Muscle layer of duodenum (tissue), 2 donors: ENCODE results near the gene LMTK3.

Source experiments
- H3K27ac ChIP-seq: one replicate; pipeline ENCODE4 v1.7.0; 2013; ENCODE audit warnings: mild to moderate bottlenecking, low read length
- H3K27me3 ChIP-seq: one replicate; pipeline ENCODE4 v1.7.0; 2013; ENCODE audit warnings: low read depth, mild to moderate bottlenecking, control low read depth, low read length
- H3K36me3 ChIP-seq, 2 donors: one replicate each; pipeline ENCODE4 v1.7.0; 2013; ENCODE audit warnings: low read length in 2 of 2, control low read depth in 1 of 2, mild to moderate bottlenecking in 1 of 2; ENCODE audit not compliant: insufficient read depth in 2 of 2, control insufficient read depth in 1 of 2
- H3K4me1 ChIP-seq, 2 donors: one replicate each; pipeline ENCODE4 v1.7.0; 2013; ENCODE audit warnings: low read length in 2 of 2, mild to moderate bottlenecking in 2 of 2, control low read depth in 1 of 2, moderate library complexity in 1 of 2; ENCODE audit not compliant: insufficient read depth in 2 of 2, control insufficient read depth in 1 of 2
- H3K4me3 ChIP-seq, 2 donors: one replicate each; pipeline ENCODE4 v1.7.0; 2013; ENCODE audit warnings: low read length in 2 of 2, low read depth in 1 of 2, mild to moderate bottlenecking in 1 of 2
- H3K9me3 ChIP-seq, 2 donors: one replicate each; pipeline ENCODE4 v1.7.0; 2013; ENCODE audit warnings: low read length in 2 of 2, control low read depth in 1 of 2, mild to moderate bottlenecking in 1 of 2; ENCODE audit not compliant: control insufficient read depth in 1 of 2
- donor health status: healthy.

LMTK3 gene

GRCh38 chr19:48473161-48473966, 38.3 kb downstream of the LMTK3 start:
- Histone ChIP-seq H3K4me3 (no peak overlapping the region), H3K9me3 (no peaks in the 10 kb centered on the region), H3K4me1 (peaks cover 6 to 15% of the 10 kb centered on the region in 2 donors), H3K27ac (no peak overlapping the region), H3K27me3 (no peaks in the 10 kb centered on the region), H3K36me3 (peaks cover 51 to 83% of the 10 kb centered on the region in 2 donors)

GRCh38 chr19:48471836-48472235, 39.8 kb downstream of the LMTK3 start:
- Histone ChIP-seq H3K4me3 (no peak overlapping the region), H3K27ac (no peak overlapping the region), H3K4me1 (peaks cover 6 to 17% of the 10 kb centered on the region in 2 donors), H3K27me3 (no peaks in the 10 kb centered on the region), H3K9me3 (no peaks in the 10 kb centered on the region), H3K36me3 (peaks cover 51 to 67% of the 10 kb centered on the region in 2 donors)

DNA sequence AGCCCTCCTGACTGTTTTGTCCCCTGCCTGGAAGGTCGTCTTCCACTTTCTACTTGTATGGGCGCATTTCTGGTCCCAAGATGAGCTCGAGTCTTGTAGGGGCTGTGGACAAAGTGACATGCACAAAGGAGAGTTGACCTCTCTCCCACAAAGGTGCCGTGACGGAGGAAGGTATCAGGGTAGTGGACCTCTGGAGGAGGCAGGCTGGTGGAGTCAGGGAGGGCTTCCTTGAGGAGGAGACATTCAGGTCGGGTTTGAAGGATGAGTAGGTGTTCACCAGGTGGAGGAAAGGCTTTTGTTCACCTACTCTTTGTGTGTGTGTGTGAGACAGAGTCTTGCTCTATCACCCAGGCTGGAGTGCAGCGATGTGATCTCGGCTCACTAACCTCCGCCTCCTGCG, 40.8 kb downstream of the LMTK3 start:
- H3K27me3 ChIP-seq: no peaks in the 10 kb centered on the region
- no peaks in the 10 kb centered on the region for H3K9me3 ChIP-seq
- peaks cover 6 to 17% of the 10 kb centered on the region in 2 donors for H3K4me1 ChIP-seq
- H3K4me3 ChIP-seq: no peak overlapping the region
- no peak overlapping the region for H3K27ac ChIP-seq
- peaks cover 50 to 60% of the 10 kb centered on the region in 2 donors for H3K36me3 ChIP-seq

- H3K9me3 ChIP-seq: no peaks in the 10 kb centered on the region
- peak overlapping the region; percentile 72 to 94 for H3K4me3 ChIP-seq
- H3K36me3 ChIP-seq: peaks cover 43 to 52% of the 10 kb centered on the region in 2 donors
- peaks cover 6 to 17% of the 10 kb centered on the region in 2 donors for H3K4me1 ChIP-seq
- H3K27ac ChIP-seq: no peak overlapping the region
- H3K27me3 ChIP-seq: no peaks in the 10 kb centered on the region
Observed at GRCh38 chr19:48469934-48470680, 41.5 kb downstream of the LMTK3 start.

- Histone ChIP-seq H3K27ac (peak within 1 kb of the TSS; percentile 60), H3K27me3 (no peaks in the 10 kb centered on the region), H3K36me3 (peaks cover 36 to 45% of the 10 kb centered on the region in 2 donors), H3K4me1 (peaks cover 6 to 17% of the 10 kb centered on the region in 2 donors), H3K4me3 (peak within 1 kb of the TSS; percentile 72 to 94), H3K9me3 (no peaks in the 10 kb centered on the region)
Observed at GRCh38 chr19:48469289-48469881, 42.2 kb downstream of the LMTK3 start, which contains the start of gene CYTH2. Gene CYTH2, plus strand, starts transcription at chr19:48469369. Its CDS starts 139 bp downstream, at chr19:48469508.

GRCh38 chr19:48468772-48469288, 42.8 kb downstream of the LMTK3 start:
- peak overlapping the region; percentile 60 for H3K27ac ChIP-seq
- H3K4me1 ChIP-seq: peaks cover 6 to 17% of the 10 kb centered on the region in 2 donors
- H3K4me3 ChIP-seq: peak overlapping the region; percentile 72 to 94
- H3K9me3 ChIP-seq: no peaks in the 10 kb centered on the region
- H3K27me3 ChIP-seq: no peaks in the 10 kb centered on the region
- peaks cover 30 to 40% of the 10 kb centered on the region in 2 donors for H3K36me3 ChIP-seq

- no peaks in the 10 kb centered on the region for H3K27me3 ChIP-seq
- no peak overlapping the region for H3K27ac ChIP-seq
- H3K4me1 ChIP-seq: peaks cover 6 to 17% of the 10 kb centered on the region in 2 donors
- H3K4me3 ChIP-seq: no peak overlapping the region
- H3K36me3 ChIP-seq: peaks cover 12 to 19% of the 10 kb centered on the region in 2 donors
- H3K9me3 ChIP-seq: no peaks in the 10 kb centered on the region
Observed at GRCh38 chr19:48466561-48467325, 44.9 kb downstream of the LMTK3 start.

- H3K27ac ChIP-seq: no peak overlapping the region
Observed at GRCh38 chr19:48465215-48465614, 46.4 kb downstream of the LMTK3 start.

GRCh38 chr19:48461982-48462655, 49.5 kb downstream of the LMTK3 start:
- Histone ChIP-seq H3K27ac (no peak overlapping the region), H3K4me1 (no peaks in the 10 kb centered on the region), H3K4me3 (no peak overlapping the region), H3K27me3 (no peaks in the 10 kb centered on the region), H3K36me3 (no peaks in the 10 kb centered on the region), H3K9me3 (no peaks in the 10 kb centered on the region)

More at GRCh38 chr19:48465215-48465614, 46.4 kb downstream of the LMTK3 start:
- Histone ChIP-seq H3K9me3 (no peaks in the 10 kb centered on the region), H3K36me3 (peaks cover 0 to 4% of the 10 kb centered on the region in 2 donors), H3K27me3 (no peaks in the 10 kb centered on the region), H3K4me1 (peaks cover 0 to 10% of the 10 kb centered on the region in 2 donors), H3K4me3 (no peak overlapping the region)

- Histone ChIP-seq H3K27ac (no peak overlapping the region), H3K9me3 (no peaks in the 10 kb centered on the region), H3K4me3 (no peak overlapping the region), H3K4me1 (no peaks in the 10 kb centered on the region), H3K27me3 (no peaks in the 10 kb centered on the region), H3K36me3 (no peaks in the 10 kb centered on the region)
Observed at GRCh38 chr19:48461651-48461981, 50.0 kb downstream of the LMTK3 start.
